Measurements from ENCODE around the gene ZC3HAV1L. TPM values are rescaled to one million over a fixed set of nuclear protein-coding genes. Genes with fewer than 3 reads are reported as not detected.

Gene ZC3HAV1L
- total and polyA plus RNA-seq, 2 of the 8 experiments (the other 6 are each of a cell fraction or from before 2014, with no cell fraction given) = 5.2 to 7.0 TPM

- TF ChIP-seq E2F6 (IDR thresholded peaks at IDR 0.05) (no peak), JUN (IDR thresholded peaks at IDR 0.05; ENCODE audit: low read depth, low read length) (no peak), SIX5 (IDR thresholded peaks at IDR 0.05; ENCODE audit: low read depth, low read length) (no peak)
Measured at GRCh38 chr7:139036901-139037300, 1.1 kb upstream of the ZC3HAV1L start (continued).
